Ascending aorta (tissue), 2 donors: ENCODE data around the gene NFASC. TPM values are rescaled to one million over a fixed set of nuclear protein-coding genes. Genes with fewer than 3 reads are reported as not detected.

Experiments
- DNase-seq, 2 donors: peaks; one replicate each; pipeline ENCODE4 v3.0.0-alpha.2; 2019; ENCODE audit warnings: low spot score in 2 of 2
- H3K27ac ChIP-seq, 2 donors: fragments of 200-600 bp; sonication (generic); one replicate each; pipeline ENCODE4 v1.5.1; 2016 to 2017; ENCODE audit warnings: mild to moderate bottlenecking in 1 of 2
- H3K27me3 ChIP-seq: fragments of 200-600 bp; sonication (generic); one replicate; pipeline ENCODE4 v1.5.1; 2017
- H3K36me3 ChIP-seq, 2 donors: fragments of 200-600 bp; sonication (generic); one replicate each; pipeline ENCODE4 v1.5.1; 2016
- H3K4me1 ChIP-seq, 2 donors: fragments of 200-600 bp; sonication (generic); one replicate each; pipeline ENCODE4 v1.5.1; 2016 to 2017; ENCODE audit warnings: mild to moderate bottlenecking in 1 of 2
- H3K4me3 ChIP-seq, 2 donors: fragments of 200-600 bp; sonication (generic); one replicate each; pipeline ENCODE4 v1.5.1; 2016 to 2017; ENCODE audit warnings: mild to moderate bottlenecking in 1 of 2
- H3K9me3 ChIP-seq, 2 donors: fragments of 200-600 bp; sonication (generic); one replicate each; pipeline ENCODE4 v1.5.1; 2016
- CTCF ChIP-seq, 3 experiments: fragments of 200-600 bp in 2 of 3; fragments of 450-650 bp in 1 of 3; sonication (generic) in 2 of 3; IDR thresholded peaks; one replicate each; pipeline ENCODE4 v1.5.1; 2016 to 2019; ENCODE audit warnings: antibody characterized with exemption in 3 of 3, mild to moderate bottlenecking in 1 of 3, moderate library complexity in 1 of 3
- intact Hi-C: fragments of 100-400 bp; cut with DNase I; formaldehyde crosslinking; loops from one replicate; pipeline ENCODE4 v1.15.1; 2023
- total RNA-seq: library from RNA; depleted of rRNA; stranded (reverse); fragments of >200 nt; gene quantifications from one replicate; pipeline ENCODE4 v1.1.0, GENCODE V29; 2016

The NFASC gene
- total RNA-seq, 1 donor from 2014 or later: 44.0 TPM

DNA sequence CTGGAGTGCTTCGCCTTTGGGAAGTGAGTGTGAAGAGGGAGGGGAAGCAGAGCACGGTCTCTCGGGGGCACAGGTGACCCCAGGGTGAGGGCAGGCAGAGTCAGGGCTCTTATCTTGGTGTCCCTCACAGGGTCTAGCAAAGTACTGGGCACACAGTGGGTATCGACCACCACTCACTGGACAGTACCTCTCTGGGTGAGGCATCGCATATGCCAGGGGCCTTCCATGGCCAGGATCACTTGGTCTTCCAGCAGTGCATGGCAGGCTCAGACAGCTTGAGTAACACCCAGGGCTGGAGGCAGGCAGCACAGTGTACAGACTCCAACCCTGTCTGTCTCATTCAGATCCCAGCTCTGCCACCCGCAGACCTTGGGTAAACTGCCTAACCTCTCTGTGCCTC, 189.0 kb downstream of the NFASC start:
- intact Hi-C loops: no loop called here
- Histone ChIP-seq H3K9me3 (no peaks in the 10 kb centered on the region), H3K4me1 (no peaks in the 10 kb centered on the region), H3K36me3 (no peaks in the 10 kb centered on the region), H3K27ac (no peak overlapping the region), H3K4me3 (no peak overlapping the region), H3K27me3 (no peaks in the 10 kb centered on the region)
- no peak for TF ChIP-seq CTCF (IDR thresholded peaks at IDR 0.05)
- no peak for DNase-seq

DNA sequence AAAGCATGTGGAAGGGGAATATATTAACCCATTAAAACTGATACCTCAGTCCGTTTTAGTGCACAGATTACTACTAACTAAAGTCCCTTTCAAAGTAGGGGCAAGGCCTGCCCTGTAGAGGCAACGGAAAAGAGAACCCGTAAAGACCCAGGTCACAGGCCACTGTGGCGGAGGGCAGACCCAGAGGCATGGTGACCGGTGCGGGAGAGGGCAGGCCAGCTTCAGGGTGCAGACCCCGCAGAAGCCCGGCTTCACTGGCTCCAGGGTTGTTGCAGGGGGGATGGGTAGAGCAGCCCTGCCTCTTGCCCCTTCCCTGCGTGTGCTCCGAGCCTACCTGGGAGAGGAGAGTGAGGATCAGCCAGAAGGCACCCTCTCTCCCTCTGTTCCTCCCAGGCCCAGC, 190.1 kb downstream of the NFASC start:
- no peak overlapping the region for H3K4me3 ChIP-seq

GRCh38 chr1:205061227-205061626, 190.6 kb downstream of the NFASC start:
- no peaks in the 10 kb centered on the region for H3K9me3 ChIP-seq
- no peak overlapping the region for H3K4me3 ChIP-seq
- intact Hi-C loops: no loop called here
- H3K27me3 ChIP-seq: no peaks in the 10 kb centered on the region
- H3K36me3 ChIP-seq: no peaks in the 10 kb centered on the region
- no peak for DNase-seq
- no peaks in the 10 kb centered on the region for H3K4me1 ChIP-seq
- no peak overlapping the region for H3K27ac ChIP-seq
- TF ChIP-seq CTCF (IDR thresholded peaks at IDR 0.05): no peak

More for the DNA sequence above, 190.1 kb downstream of the NFASC start:
- H3K36me3 ChIP-seq: no peaks in the 10 kb centered on the region
- no peaks in the 10 kb centered on the region for H3K9me3 ChIP-seq
- no peaks in the 10 kb centered on the region for H3K27me3 ChIP-seq
- TF ChIP-seq CTCF (IDR thresholded peaks at IDR 0.05): no peak
- intact Hi-C loops: no loop called here
- no peak overlapping the region for H3K27ac ChIP-seq
- no peak for DNase-seq
- H3K4me1 ChIP-seq: no peaks in the 10 kb centered on the region

DNA sequence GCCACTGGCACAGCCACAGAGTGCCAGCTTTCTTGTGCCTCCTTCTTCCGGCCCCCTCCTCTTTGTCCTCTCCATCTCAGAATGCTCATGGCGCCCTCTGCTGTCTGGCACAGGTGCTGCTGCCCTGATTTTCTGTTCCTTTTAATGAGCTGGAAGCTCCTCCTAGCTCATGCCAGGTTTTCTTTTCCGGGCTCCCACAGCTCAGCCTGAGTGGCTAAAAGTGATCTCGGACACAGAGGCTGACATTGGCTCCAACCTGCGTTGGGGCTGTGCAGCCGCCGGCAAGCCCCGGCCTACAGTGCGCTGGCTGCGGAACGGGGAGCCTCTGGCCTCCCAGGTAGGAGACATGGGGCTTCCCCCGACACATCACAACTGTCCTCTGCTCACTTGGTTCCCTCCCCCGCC, 191.0 kb downstream of the NFASC start:
- peak in 1 of 2 donors; percentile 73 for DNase-seq
- no peaks in the 10 kb centered on the region for H3K4me1 ChIP-seq
- intact Hi-C loops: no loop called here
- no peak overlapping the region for H3K27ac ChIP-seq
- H3K4me3 ChIP-seq: no peak overlapping the region
- H3K9me3 ChIP-seq: no peaks in the 10 kb centered on the region
- no peaks in the 10 kb centered on the region for H3K36me3 ChIP-seq
- TF ChIP-seq CTCF (IDR thresholded peaks at IDR 0.05): peak; percentile 58 to 84 (median 64)
- no peaks in the 10 kb centered on the region for H3K27me3 ChIP-seq

DNA sequence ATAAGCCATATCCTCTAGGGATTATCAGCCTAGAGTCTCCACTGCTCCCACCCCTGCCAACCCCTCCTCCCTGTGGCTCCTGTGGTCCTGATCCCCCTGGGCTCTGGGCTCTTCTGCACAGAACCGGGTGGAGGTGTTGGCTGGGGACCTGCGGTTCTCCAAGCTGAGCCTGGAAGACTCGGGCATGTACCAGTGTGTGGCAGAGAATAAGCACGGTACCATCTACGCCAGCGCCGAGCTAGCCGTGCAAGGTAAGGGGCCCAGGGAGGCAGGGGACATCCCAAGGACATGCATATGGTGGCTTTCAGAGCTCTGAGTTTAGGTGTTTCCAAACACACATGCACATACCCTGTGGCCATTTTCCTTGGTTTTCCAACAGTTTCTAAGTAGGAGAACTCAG, 191.7 kb downstream of the NFASC start:
- Histone ChIP-seq H3K4me1 (no peaks in the 10 kb centered on the region), H3K36me3 (no peaks in the 10 kb centered on the region), H3K27me3 (no peaks in the 10 kb centered on the region), H3K9me3 (no peaks in the 10 kb centered on the region), H3K27ac (no peak overlapping the region), H3K4me3 (no peak overlapping the region)
- no peak for DNase-seq
- intact Hi-C loops: no loop called here
- no peak for TF ChIP-seq CTCF (IDR thresholded peaks at IDR 0.05)

DNA sequence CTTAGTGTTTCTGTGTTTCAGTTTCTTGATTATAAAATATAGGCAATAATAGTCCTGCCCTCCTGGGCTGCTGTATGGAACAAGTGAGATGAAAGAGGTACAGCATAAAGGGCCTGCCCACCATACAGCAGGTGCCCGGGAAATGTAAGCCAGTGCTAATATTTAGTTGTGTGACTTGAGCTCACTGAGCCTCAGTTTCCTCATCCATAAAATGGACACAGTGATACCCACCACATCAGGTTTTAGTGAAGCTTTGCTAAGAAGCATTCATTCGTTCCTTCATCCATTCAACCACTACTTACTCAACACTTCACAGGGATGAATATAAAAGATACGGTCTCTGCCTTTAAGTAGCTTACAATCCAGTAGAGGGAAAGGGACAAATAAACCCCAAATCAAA, 192.2 kb downstream of the NFASC start:
- intact Hi-C loops: no loop called here
- Histone ChIP-seq H3K9me3 (no peaks in the 10 kb centered on the region), H3K4me1 (no peaks in the 10 kb centered on the region), H3K27me3 (no peaks in the 10 kb centered on the region), H3K4me3 (no peak overlapping the region), H3K27ac (no peak overlapping the region), H3K36me3 (no peaks in the 10 kb centered on the region)
- no peak for DNase-seq
- no peak for TF ChIP-seq CTCF (IDR thresholded peaks at IDR 0.05)
